GM10266 (cell line): ENCODE measurements around the gene CARM1.
"Not testable (repeated sequence)": the region's sequence is repeated elsewhere in the genome, so short reads cannot be mapped to it uniquely, and the experiment has no call there.

Experiments
- DNase-seq: peaks from one replicate; pipeline ENCODE4 v3.0.0; 2012; ENCODE audit errors: extremely low spot score
- TF ChIP-seq, protein P1 (sequence below): IDR thresholded peaks from 2 replicates; pipeline ENCODE4 v1.5.1; 2012; ENCODE audit warnings: mild to moderate bottlenecking, low read depth; ENCODE audit not compliant: control insufficient read depth, insufficient read depth; ENCODE audit errors: missing control alignments

CARM1 gene

DNA sequence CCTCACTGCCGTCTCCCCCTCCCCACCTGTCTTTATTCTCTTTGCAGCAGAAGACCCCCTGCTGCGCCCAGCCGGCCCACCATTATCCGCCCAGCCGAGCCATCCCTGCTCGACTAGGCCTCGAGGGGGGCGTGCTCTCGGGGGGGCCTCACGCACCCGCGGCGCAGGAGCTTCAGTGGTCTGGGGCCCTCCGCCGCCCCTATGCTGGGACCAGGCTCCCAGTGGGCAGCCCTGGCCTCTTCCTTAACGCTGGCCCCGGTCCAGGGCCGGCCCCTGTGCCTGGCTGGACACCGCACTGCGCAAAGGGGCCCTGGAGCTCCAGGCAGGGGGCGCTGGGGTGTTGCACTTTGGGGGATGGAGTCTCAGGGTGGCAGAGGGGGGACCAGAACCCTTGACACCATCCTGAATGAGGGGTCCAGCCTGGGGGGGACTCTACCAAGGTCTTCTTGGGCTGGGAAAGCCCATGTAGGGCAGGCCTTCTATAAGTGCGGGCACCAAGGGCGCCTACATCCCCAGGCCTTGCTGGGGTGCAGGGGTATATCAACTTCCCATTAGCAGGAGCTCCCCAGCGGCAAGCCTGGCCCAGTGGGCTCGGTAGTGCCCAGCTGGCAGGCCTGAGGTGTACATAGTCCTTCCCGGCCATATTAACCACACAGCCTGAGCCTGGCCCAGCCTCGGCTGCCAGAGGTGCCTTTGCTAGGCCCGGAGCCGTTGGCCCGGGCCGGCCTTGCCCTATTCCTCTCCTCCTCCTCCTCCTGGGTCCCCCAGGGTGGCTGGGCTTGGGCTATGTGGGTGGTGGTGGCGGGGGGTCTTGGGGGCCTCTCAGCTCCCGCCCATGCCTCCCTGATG is 40.2 kb upstream of the CARM1 start:
- no peak for DNase-seq
- TF ChIP-seq, protein P1, sequence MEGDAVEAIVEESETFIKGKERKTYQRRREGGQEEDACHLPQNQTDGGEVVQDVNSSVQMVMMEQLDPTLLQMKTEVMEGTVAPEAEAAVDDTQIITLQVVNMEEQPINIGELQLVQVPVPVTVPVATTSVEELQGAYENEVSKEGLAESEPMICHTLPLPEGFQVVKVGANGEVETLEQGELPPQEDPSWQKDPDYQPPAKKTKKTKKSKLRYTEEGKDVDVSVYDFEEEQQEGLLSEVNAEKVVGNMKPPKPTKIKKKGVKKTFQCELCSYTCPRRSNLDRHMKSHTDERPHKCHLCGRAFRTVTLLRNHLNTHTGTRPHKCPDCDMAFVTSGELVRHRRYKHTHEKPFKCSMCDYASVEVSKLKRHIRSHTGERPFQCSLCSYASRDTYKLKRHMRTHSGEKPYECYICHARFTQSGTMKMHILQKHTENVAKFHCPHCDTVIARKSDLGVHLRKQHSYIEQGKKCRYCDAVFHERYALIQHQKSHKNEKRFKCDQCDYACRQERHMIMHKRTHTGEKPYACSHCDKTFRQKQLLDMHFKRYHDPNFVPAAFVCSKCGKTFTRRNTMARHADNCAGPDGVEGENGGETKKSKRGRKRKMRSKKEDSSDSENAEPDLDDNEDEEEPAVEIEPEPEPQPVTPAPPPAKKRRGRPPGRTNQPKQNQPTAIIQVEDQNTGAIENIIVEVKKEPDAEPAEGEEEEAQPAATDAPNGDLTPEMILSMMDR: no peak

DNA sequence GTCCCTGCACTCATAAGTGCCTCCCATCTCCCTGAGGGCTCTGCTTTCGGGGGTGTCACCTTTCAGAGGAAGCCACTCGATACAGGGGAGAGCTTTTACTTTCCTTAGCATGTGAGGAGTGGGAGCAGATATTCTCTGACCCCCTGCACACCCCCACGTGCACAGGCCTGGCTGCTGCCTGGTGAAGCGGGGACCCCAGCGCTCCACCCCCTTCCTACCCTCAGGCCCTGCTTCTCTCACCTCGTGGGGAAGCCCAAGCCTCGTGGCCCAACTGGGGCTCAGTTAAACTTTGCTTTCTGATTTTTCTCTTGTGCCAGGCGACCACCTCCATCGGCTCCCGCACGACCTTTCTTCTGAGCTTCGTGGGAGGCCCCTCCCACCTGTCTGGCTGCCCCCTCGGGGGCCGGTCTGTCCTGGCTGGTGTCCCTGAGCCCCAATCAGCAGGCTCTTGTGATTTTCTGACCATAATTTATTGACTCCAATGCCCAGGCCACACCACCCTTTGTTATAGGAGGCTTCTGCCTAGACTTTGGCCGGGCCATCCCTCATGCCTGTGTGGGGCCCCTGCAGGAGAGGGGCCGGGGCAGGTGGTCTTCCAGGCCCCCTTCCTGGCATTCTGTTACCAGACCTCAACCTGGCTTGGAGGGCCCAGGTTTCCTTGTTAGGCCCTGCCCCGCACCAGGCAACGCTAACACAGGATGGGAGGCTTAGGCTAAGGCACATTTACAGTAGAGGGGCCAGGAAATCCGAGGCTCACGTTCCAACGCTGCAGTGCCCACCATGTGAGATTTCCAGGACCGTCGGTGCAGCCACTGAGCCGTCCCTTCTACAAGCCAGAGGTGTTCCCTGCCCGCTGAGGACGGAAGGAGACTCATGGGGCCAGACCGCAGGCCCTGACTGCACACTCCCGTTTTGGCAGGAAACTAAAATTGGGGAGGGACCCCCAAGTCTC is 39.1 kb upstream of the CARM1 start:
- no peak for DNase-seq
- TF ChIP-seq, protein P1: no peak

DNA sequence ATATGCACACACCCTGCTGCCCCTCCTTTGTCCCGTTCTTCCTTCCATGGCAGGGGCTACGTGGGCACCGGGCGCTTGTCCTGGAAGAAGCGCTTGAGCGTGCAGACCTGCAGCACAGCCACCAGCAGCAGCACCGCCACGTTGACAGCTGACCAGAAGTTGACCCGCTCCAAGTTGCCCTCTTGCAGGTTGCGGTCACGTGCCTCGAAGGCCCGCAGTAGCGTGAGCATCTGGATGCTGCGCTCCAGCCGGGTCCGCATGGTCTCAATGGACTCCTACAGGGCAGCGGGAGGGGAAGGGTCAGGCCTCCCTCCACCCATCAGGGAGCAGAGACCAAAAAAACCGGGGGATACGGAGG is 38.4 kb upstream of the CARM1 start:
- no peak for DNase-seq
- TF ChIP-seq, protein P1: no peak

DNA sequence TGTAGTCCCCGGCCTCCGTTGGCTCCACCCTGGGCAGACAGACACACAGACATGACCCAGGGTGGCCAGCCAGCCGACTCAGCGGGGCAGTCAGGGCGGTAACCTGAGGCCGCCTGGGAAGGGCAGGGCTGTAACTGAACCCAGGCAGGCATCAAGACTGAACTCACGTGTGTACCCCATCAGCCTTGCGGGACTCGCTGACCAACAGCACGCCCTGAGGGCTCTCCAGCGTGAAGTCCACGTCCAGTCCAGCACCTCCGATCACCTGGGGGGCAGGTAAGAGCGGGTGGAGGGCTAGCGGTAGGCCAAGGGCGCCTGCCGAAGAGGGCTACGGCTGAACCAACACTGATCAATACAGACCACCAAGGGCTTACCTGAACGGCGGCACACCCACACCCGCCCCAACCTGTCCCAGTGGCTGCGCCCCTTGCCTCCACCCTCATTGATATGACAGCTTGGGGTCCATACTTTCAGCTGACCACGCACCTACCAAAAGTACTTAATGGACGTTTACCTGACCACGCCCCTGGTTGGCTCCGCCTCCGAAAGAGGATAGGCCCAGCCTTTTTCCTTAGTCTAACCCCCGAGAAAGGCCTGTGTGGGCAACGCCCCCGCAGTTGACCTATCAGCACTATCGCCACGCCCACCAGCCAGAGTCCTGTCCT is 36.1 kb upstream of the CARM1 start:
- TF ChIP-seq, protein P1: no peak
- DNase-seq: no peak

DNA sequence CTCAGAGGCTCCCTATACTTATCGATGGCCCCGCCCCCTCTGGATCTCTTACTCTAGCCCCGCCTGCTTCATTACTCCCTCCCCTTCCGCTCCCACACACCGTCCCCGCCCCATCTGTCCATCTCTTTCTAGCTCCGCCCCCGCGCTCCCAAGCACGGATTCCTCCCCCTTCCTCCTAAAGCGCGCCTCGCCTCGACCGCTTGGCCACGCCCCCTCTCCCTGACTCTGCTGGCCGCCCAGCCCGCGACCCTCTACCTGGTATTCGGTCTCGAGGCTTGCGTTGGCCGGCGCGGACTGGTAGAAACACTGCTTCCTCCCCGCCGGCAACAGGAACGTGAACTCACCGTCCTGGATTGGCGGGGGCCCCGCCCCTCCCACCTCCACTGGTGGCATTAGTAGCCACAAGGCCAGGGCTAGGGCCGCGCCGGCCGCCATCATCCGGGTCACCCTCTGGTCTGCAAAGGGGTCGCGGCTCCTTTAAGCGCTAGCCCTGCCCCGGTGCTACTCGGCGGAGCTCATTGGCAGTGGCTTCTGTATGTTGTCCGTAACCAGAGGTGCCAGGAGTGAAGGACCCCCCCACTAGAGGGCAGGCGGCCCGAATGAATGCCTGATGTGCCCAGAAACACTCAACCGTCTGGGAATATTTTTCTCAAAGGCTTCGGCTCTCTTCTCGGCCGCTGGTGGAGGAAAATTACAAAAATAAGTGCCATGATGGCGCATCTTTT is 35.4 kb upstream of the CARM1 start, which contains the start of gene TMED1:
Gene TMED1, minus strand, starts transcription at position 459 of the 725 bp plus-strand sequence. Its CDS starts 21 bp downstream, at position 438.
- DNase-seq: peak; percentile 99
- TF ChIP-seq, protein P1: peak; percentile 39

DNA sequence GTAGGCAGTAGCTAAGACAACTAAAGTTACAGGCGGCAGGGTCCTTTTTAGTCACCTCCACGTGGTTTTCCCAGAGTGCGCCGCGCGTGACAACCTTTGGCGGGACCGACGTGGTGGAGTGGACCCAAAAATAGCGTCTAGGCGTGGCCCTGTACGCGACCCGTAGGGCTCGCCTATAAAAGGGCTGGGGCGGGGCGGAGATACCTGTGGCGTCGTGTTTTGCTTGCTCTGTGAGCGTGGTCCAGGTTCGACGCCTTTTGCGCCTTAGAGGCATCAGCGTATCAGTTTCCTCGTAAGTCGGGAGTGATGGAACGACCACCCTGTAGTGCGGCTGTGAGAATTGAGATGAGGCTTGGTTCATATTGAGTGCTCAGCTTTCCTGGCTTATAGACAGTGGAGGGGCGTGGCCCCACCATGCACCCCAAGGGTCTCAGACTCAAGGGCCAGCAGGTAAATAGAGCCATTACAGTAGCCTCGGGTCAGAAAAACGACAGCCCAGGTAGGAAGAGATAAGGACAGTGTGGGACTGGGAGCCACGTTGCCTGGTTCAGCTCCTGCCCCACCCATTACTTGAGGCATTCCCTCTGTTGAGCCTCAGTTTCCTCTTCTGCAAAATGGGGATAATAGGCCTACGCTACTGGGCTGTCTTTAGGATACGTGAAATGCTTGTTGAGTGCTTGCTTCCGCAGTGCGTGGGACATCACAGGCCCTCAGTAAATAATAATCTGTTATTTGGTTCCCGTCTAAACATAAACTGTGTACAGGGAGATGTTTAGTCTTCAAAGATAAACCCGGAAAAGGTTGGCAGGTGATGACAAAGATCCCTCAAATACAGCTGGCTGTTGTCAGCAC is 34.6 kb upstream of the CARM1 start:
- DNase-seq: no peak
- TF ChIP-seq, protein P1: no peak

DNA sequence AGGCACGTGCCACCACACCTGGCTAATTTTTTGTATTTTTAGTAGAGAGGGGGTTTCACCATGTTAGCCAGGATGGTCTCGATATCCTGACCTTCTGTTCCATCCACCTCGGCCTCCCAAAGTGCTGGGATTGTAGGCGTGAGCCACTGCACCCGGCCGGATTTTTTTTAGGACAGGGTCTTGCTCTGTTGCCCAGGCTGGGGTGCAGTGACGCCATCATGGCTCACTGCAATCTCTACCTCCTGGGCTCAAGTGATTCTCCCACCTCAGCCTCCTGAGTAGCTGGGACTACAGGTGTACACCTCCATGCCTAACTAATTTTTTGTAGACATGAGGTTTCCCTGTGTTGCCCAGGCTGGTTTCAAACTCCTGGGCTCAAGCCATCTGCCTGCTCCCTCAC is 33.7 kb upstream of the CARM1 start:
- DNase-seq: not testable (repeated sequence)
